ENCODE measurements around the gene MYH8.

MYH8 gene

GRCh38 chr17:10421900-10422542 lies at the start of gene MYH8:
Gene MYH8 (minus strand): TSS chr17:10421950. CDS start chr17:10420227, 1,723 bp downstream.
- no peak for DNase-seq (ENCODE audit: low read depth)

- DNase-seq (ENCODE audit: low read depth), result no peak
Observed at GRCh38 chr17:10469459-10469858, 47.7 kb upstream of the MYH8 start, which contains the start of gene MYH4. Gene MYH4 (minus strand): TSS chr17:10469559. CDS start chr17:10466745, 2,814 bp downstream.

- DNase-seq (ENCODE audit: low read depth), result no peak
Observed at GRCh38 chr17:10463402-10463801, 41.7 kb upstream of the MYH8 start.

- no peak for DNase-seq (ENCODE audit: low read depth)
Observed at GRCh38 chr17:10460062-10460461, 38.3 kb upstream of the MYH8 start.

GRCh38 chr17:10458701-10459100 lies 37.0 kb upstream of the MYH8 start:
- DNase-seq (ENCODE audit: low read depth), result no peak

- DNase-seq (ENCODE audit: low read depth), result no peak
Observed at GRCh38 chr17:10457952-10458351, 36.2 kb upstream of the MYH8 start.

- DNase-seq (ENCODE audit: low read depth), result no peak
Observed at GRCh38 chr17:10447026-10447931, 25.5 kb upstream of the MYH8 start.

GRCh38 chr17:10439816-10440215 lies 18.1 kb upstream of the MYH8 start:
- DNase-seq (ENCODE audit: low read depth), result no peak

GRCh38 chr17:10435096-10435495 lies 13.3 kb upstream of the MYH8 start:
- no peak for DNase-seq (ENCODE audit: low read depth)

- DNase-seq (ENCODE audit: low read depth), result no peak
Observed at GRCh38 chr17:10429421-10430045, 7.8 kb upstream of the MYH8 start.

GRCh38 chr17:10428781-10429180 lies 7.0 kb upstream of the MYH8 start:
- no peak for DNase-seq (ENCODE audit: low read depth)

GRCh38 chr17:10421211-10421610 lies 539 bp downstream of the MYH8 start:
- no peak for DNase-seq (ENCODE audit: low read depth)

GRCh38 chr17:10420811-10421210 lies 939 bp downstream of the MYH8 start:
- no peak for DNase-seq (ENCODE audit: low read depth)

- DNase-seq (ENCODE audit: low read depth), result no peak
Observed at GRCh38 chr17:10417431-10417830, 4.3 kb downstream of the MYH8 start.

- DNase-seq (ENCODE audit: low read depth), result no peak
Observed at GRCh38 chr17:10415161-10415560, 6.6 kb downstream of the MYH8 start.

- no peak for DNase-seq (ENCODE audit: low read depth)
Observed at GRCh38 chr17:10403589-10403988, 18.2 kb downstream of the MYH8 start.

- no peak for DNase-seq (ENCODE audit: low read depth)
Observed at GRCh38 chr17:10398352-10398751, 23.4 kb downstream of the MYH8 start.

GRCh38 chr17:10396524-10397163 lies 25.1 kb downstream of the MYH8 start:
- no peak for DNase-seq (ENCODE audit: low read depth)

GRCh38 chr17:10394201-10394887 lies 27.4 kb downstream of the MYH8 start:
- no peak for DNase-seq (ENCODE audit: low read depth)

GRCh38 chr17:10392880-10393279 lies 28.9 kb downstream of the MYH8 start:
- no peak for DNase-seq (ENCODE audit: low read depth)

GRCh38 chr17:10385871-10386270 lies 35.9 kb downstream of the MYH8 start:
- DNase-seq (ENCODE audit: low read depth), result no peak

GRCh38 chr17:10384175-10384574 lies 37.6 kb downstream of the MYH8 start:
- DNase-seq (ENCODE audit: low read depth), result no peak
